Mesothelial cell of epicardium (in vitro differentiated cells): ENCODE results near the gene TMEM141. TPM values are rescaled to one million over a fixed set of nuclear protein-coding genes. Genes with fewer than 3 reads are reported as not detected.
"Not testable (repeated sequence)": the region's sequence is repeated elsewhere in the genome, so short reads cannot be mapped to it uniquely, and the experiment has no call there.

Source experiments
- DNase-seq, 2 experiments: peaks; one replicate each; pipeline ENCODE4 v3.0.0; 2021; ENCODE audit warnings: low spot score in 2 of 2; ENCODE audit not compliant: unreplicated experiment in 2 of 2
- H3K27ac Mint-ChIP-seq: 2 replicates; pipeline ENCODE4 v1.8.0; 2021; ENCODE audit warnings: mixed read lengths
- H3K27me3 Mint-ChIP-seq: 2 replicates; pipeline ENCODE4 v1.8.0; 2021; ENCODE audit warnings: low read depth, mixed read lengths
- H3K36me3 Mint-ChIP-seq: 2 replicates; pipeline ENCODE4 v1.8.0; 2021; ENCODE audit warnings: mixed read lengths
- H3K4me1 Mint-ChIP-seq: 2 replicates; pipeline ENCODE4 v1.8.0; 2021; ENCODE audit warnings: mixed read lengths
- H3K4me3 Mint-ChIP-seq: 2 replicates; pipeline ENCODE4 v1.8.0; 2021; ENCODE audit warnings: mild to moderate bottlenecking, moderate library complexity, mixed read lengths
- H3K9me3 Mint-ChIP-seq: 2 replicates; pipeline ENCODE4 v1.8.0; 2021; ENCODE audit warnings: mixed read lengths
- total RNA-seq: library from RNA; stranded (reverse); gene quantifications from 3 replicates; pipeline ENCODE4 v1.2.1, GENCODE V29; 2021
- TF ChIP-seq, protein P1 (sequence below): fragments of 200-600 bp; sonication (generic); IDR thresholded peaks from one replicate; pipeline ENCODE4 v1.5.0; 2021; ENCODE audit warnings: antibody characterized with exemption; ENCODE audit not compliant: unreplicated experiment

TMEM141 gene
- total RNA-seq, 1 donor from 2014 or later = 71.7 TPM

DNA sequence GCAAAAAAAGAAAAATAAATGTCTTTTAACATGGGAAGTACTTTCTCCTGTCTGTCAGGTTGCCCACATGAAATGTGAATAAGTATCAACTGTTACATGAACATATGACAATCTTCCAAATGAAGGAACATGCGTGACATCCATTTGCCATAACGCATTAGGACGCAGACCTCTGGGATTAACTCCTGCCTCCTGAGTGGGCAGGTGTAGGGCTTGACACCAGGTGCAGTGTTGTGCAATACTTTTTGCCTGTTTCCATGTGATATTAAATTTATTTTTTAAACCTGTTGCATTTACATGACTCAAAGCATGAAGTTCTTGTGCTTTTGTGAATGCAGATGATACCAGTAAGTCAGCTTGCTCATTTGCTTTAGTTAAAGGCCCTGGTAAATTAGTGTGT is 8.7 kb upstream of the TMEM141 start:
- H3K4me3 Mint-ChIP-seq = no peak overlapping the region
- TF ChIP-seq, protein P1, sequence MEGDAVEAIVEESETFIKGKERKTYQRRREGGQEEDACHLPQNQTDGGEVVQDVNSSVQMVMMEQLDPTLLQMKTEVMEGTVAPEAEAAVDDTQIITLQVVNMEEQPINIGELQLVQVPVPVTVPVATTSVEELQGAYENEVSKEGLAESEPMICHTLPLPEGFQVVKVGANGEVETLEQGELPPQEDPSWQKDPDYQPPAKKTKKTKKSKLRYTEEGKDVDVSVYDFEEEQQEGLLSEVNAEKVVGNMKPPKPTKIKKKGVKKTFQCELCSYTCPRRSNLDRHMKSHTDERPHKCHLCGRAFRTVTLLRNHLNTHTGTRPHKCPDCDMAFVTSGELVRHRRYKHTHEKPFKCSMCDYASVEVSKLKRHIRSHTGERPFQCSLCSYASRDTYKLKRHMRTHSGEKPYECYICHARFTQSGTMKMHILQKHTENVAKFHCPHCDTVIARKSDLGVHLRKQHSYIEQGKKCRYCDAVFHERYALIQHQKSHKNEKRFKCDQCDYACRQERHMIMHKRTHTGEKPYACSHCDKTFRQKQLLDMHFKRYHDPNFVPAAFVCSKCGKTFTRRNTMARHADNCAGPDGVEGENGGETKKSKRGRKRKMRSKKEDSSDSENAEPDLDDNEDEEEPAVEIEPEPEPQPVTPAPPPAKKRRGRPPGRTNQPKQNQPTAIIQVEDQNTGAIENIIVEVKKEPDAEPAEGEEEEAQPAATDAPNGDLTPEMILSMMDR = no peak
- peaks cover 5% of the 10 kb centered on the region for H3K9me3 Mint-ChIP-seq
- H3K4me1 Mint-ChIP-seq = peaks cover 38% of the 10 kb centered on the region
- no peak for DNase-seq
- H3K27me3 Mint-ChIP-seq = peaks cover 29% of the 10 kb centered on the region
- no peaks in the 10 kb centered on the region for H3K36me3 Mint-ChIP-seq
- H3K27ac Mint-ChIP-seq = no peak overlapping the region

DNA sequence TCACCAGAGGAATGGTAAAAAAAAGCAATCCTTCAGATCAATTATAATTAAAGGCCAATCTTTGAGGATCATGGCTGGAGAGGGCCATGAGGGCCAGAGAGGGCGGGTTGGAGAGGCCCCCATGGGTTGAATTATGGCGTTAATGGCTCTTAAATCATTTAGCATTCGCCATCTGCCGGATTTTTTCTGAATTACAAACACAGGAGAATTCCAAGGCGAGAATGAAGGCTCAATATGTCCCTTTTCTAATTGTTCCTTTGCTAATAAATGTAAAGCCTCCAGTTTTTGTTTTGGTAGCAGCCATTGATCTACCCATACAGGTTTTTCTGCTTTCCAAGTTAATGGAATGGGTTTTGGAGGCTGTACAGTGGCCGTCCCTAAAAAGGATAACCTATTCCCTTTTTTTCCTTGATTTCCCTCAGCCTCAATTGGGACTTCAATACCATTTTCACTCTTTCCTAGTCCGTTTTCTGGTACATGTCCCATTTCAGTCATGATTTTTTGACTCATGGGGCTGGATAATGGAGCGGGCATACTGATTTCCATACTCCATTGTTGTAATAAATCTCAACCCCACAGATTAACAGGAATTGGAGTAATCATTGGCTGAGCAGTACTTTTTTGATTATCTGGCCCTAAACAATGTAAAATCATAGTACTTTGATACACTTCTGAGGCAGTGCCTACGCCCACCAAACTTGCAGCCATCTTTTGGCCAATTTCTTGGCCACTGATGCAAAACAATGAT is 6.7 kb upstream of the TMEM141 start:
- peaks cover 57% of the 10 kb centered on the region for H3K4me1 Mint-ChIP-seq

DNA sequence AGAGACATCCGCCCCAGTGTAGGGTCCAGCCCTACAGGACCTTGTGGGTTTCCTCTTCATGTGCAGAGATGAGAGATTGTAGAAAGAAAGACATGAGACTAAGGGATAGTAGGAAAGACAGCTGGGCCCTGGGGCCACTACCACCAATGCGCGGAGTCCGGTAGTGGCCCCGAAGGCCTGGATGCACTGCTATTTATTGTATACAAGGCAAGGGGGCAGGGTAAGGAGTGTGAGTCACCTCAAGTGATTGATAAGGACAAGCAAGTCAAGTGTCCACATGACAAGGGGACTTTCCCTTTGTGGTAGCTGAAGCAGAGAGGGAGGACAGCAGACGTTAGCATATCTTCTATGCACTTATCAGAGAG is 6.2 kb upstream of the TMEM141 start:
- H3K4me1 Mint-ChIP-seq = peaks cover 61% of the 10 kb centered on the region
- H3K9me3 Mint-ChIP-seq = no peaks in the 10 kb centered on the region
- no peak for DNase-seq
- no peaks in the 10 kb centered on the region for H3K36me3 Mint-ChIP-seq
- peaks cover 7% of the 10 kb centered on the region for H3K27me3 Mint-ChIP-seq
- no peak overlapping the region for H3K4me3 Mint-ChIP-seq
- TF ChIP-seq, protein P1 = no peak
- H3K27ac Mint-ChIP-seq = peak overlapping the region; percentile 52

More for the DNA sequence above, 6.7 kb upstream of the TMEM141 start:
- Mint-ChIP-seq H3K36me3 (no peaks in the 10 kb centered on the region), H3K27ac (peak overlapping the region; percentile 52), H3K4me3 (no peak overlapping the region), H3K9me3 (peaks cover under 1% of the 10 kb centered on the region), H3K27me3 (peaks cover 11% of the 10 kb centered on the region)
- TF ChIP-seq, protein P1 = peak; percentile 67
- DNase-seq = no peak

DNA sequence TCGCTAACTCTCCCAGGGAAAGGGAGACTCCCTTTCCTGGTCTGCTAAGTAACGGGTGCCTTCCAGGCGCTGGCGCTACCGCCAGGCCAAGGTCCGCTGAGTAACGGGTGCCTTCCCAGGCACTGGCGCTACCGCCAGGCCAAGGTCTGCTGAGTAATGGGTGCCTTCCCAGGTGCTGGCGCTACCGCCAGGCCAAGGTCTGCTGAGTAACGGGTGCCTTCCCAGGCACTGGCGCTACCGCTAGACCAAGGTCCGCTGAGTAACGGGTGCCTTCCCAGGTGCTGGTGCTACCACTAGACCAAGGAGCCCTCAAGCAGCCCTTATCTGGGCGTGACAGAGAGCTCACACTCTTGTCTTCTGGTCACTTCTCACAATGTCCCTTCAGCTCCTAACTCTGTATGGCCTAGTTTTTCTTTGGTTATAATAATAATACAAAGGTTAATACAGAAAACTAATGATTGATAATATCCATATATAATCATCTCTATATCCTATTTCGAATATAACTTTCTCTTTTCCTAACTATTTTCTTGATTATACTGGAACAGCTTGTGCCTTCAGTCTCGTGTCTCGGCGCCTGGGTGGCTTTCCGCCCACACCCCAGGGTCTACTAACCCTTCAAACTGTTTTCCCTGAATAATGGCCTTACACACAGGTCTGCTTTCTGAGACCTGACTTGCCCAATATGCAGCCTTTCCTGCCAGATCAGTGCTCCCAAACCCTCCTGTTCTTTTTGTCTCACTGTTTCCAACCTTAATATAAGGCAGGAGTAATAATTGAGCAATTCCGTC is 5.4 kb upstream of the TMEM141 start:
- H3K36me3 Mint-ChIP-seq, H3K9me3 Mint-ChIP-seq, H3K27ac Mint-ChIP-seq, H3K4me3 Mint-ChIP-seq, DNase-seq, H3K27me3 Mint-ChIP-seq: not testable (repeated sequence)
- peaks cover 60% of the 10 kb centered on the region for H3K4me1 Mint-ChIP-seq

DNA sequence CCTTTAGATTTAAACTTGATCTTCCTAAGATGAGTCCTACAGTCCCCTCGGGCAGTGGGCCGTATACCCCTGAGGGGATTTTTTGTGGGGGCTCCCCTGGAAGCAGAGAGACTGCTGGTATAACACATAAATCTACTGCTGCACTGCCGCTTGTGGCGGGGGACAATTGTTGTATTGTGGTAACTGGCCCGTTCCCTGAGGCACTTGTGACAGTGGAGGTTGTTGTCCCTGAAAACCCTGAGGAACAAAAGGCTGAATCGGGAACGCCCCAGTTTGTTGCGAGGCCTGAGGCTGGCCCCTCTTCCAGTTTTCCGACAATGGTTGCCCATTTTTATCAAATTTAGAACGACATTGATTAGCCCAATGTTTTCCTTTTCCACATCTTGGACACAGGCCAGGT is 4.7 kb upstream of the TMEM141 start:
- TF ChIP-seq, protein P1 = no peak
- no peak overlapping the region for H3K27ac Mint-ChIP-seq
- H3K27me3 Mint-ChIP-seq = peaks cover 1% of the 10 kb centered on the region
- peaks cover 55% of the 10 kb centered on the region for H3K4me1 Mint-ChIP-seq
- DNase-seq = no peak
- no peak overlapping the region for H3K4me3 Mint-ChIP-seq
- no peaks in the 10 kb centered on the region for H3K9me3 Mint-ChIP-seq
- no peaks in the 10 kb centered on the region for H3K36me3 Mint-ChIP-seq

DNA sequence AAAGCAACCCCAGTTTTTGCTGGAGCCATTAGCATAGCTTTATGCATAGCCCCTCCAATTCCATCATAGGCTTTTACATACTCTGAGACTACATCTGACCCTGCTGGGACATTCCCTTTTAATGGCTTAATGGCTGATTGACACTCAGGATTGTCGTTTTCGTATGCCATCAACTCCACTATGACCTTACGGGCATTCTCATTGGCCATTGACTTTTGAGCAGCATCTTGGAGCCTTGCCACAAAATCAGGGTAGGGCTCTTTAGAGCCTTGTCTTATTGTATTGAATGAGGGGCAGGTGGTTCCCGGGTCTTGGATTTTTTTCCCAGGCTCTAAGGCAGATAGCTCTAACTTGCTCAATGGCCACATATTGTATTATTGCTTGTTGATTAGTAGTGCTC is 4.2 kb upstream of the TMEM141 start:
- not testable (repeated sequence) for H3K27ac Mint-ChIP-seq, H3K27me3 Mint-ChIP-seq, H3K9me3 Mint-ChIP-seq, H3K4me3 Mint-ChIP-seq, H3K36me3 Mint-ChIP-seq, DNase-seq
- peaks cover 55% of the 10 kb centered on the region for H3K4me1 Mint-ChIP-seq
